HG03439 (cell line): ENCODE results near the gene RPS26.
"Not testable (repeated sequence)": the region's sequence is repeated elsewhere in the genome, so short reads cannot be mapped to it uniquely, and the experiment has no call there.

ENCODE experiments used
- ATAC-seq: cut with Tn5 transposase; IDR thresholded peaks from one replicate; pipeline ENCODE4 v1.9.1; 2021; ENCODE audit warnings: mild to moderate bottlenecking, moderate library complexity; ENCODE audit not compliant: unreplicated experiment

Gene RPS26

DNA sequence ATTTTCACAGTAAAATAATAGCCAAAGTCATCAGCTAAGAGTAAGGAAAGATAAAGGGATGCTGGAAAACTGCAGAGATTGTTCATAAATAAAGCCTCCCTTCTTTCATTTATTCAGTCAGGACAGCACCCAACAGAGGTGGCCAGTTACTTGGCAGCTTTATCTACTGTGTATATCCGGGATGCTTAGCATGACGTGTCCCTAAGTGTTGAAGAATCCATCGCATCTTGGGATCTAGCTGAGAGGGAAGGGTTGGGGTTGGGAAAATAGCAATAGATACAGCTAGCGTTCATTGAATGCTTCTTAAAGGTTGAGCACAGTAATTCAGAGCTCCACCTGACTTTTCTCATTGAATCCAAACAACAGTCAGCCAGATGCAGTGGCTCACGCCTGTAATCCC is 32.7 kb downstream of the RPS26 start:
- no peak for ATAC-seq

DNA sequence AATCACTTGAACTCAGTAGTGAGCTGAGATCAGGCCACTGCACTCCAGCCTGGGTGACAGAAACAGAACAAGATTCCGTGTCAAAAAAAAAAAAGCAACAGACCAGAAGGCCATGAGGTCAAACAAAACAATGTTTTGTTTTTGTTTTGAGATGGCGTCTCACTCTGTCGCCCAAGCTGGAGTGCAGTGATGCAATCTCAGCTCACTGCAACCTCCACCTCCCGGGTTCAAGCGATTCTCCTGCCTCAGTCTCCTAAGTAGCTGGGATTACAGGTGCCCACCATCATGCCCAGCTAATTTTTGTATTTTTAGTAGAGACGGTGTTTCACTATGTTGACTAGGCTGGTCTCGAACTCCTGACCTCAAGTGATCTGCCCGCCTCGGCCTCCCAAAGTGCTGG is 36.2 kb downstream of the RPS26 start:
- not testable (repeated sequence) for ATAC-seq

DNA sequence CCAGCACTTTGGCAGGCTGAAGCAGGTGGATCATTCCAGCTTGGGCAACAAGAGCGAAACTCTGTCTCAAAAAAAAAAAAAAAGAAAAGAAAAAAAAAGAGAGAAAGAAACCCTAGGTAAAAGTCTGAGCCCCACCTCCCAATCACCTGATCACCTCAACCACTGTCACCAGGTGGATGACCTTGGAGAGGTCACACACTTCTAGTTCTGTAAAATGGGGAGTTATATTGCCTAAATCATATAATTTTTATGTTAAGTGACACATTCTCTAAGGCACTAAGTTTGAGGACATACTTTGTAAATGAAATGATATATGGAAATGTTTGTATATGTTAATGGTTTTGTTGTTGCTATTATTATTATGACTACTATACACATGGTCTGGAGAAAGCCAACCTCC is 36.7 kb downstream of the RPS26 start:
- no peak for ATAC-seq

DNA sequence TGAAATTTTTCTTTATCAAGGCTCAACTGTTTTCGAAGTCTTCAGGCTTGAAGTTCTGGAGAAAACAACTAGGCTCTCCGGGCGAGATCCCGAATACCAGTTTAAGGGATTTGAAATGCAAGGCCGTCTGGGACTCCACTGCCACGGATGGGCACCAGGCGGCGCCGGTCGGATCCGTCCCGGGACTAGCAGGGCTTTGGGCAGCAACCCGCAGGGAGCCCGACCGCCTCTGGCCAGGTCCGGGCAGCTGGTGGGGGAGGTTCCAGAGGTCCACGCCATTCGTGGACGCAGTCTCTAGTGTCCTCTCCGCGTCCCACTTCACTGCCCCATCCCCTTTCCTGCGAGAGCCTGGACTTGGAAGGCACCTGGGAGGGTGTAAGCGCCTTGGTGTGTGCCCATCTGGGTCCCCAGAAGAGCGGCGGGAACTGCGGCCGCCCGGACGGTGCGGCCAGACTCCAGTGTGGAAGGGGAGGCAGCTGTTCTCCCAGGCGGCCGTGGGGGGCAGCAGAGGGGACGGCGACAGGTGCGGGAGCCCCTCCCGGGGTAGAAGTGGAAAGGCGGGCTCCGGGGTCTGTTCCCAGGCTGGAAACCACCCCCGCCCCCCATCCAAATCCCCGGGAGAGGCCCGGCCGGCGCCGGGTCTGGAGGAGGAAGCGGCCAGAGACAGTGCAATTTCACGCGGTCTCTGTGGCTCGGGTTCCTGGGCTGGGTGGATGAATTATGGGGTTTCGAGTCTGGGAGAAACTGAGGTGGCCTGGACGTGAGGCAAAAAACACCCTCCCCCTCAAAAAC is 37.4 kb downstream of the RPS26 start:
- peak; percentile 62 for ATAC-seq

DNA sequence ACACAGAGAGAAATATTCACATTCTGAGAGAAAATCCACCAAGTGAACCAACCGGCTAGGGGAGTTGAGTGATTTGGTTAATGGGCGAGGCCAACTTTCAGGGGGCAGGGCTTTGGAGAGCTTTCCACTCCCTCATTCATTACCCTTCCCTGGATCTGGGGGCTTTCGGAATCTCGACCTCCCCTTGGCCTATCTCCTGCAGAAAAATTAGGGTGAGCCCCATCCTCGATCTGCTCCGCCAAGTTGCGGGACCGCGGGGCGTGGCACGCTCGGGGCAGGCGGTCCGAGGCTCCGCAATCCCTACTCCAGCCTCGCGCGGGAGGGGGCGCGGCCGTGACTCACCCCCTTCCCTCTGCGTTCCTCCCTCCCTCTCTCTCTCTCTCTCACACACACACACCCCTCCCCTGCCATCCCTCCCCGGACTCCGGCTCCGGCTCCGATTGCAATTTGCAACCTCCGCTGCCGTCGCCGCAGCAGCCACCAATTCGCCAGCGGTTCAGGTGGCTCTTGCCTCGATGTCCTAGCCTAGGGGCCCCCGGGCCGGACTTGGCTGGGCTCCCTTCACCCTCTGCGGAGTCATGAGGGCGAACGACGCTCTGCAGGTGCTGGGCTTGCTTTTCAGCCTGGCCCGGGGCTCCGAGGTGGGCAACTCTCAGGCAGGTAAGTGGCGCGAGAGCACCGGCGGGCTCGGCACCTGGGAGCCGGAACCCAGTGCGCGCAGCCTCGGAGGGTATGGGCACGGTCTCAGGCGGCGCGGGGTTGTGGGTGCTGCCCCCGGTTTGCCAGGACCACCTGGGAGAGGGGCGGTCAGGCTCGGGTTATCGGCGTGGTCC is 38.2 kb downstream of the RPS26 start, which contains the start of gene ERBB3:
TSS of gene ERBB3 (plus strand) at position 443 of the 833 bp plus-strand sequence. CDS start at position 579, 136 bp downstream.
- peak; percentile 31 for ATAC-seq

DNA sequence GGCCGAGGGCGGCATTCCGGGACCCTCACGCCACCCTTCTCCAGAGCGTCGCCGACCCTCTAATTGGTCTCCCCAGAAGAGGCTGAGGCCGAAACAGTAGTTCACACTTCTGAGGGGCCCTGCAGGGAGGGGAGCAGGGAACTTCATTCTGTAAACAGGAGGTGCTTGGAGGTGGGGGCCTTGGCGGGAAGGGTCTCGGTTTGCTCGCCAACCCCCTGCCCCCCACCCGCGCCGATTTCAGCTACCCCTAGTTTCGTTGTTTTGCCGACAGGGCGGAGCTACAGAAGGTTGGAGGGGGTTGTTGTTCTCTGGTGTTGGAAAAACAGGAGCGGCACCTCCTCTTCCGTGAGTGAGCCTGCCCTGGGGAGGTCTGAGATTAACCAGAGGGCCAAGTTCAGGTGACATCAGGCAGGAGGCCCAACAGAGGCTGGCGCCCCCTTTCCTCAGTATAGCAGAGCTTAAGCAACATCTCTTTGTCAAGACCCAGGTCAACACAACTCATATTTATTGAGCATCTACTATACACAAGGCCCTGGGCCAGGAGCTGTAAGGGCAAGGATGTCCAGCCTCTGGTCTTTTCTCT is 38.9 kb downstream of the RPS26 start:
- no peak for ATAC-seq

DNA sequence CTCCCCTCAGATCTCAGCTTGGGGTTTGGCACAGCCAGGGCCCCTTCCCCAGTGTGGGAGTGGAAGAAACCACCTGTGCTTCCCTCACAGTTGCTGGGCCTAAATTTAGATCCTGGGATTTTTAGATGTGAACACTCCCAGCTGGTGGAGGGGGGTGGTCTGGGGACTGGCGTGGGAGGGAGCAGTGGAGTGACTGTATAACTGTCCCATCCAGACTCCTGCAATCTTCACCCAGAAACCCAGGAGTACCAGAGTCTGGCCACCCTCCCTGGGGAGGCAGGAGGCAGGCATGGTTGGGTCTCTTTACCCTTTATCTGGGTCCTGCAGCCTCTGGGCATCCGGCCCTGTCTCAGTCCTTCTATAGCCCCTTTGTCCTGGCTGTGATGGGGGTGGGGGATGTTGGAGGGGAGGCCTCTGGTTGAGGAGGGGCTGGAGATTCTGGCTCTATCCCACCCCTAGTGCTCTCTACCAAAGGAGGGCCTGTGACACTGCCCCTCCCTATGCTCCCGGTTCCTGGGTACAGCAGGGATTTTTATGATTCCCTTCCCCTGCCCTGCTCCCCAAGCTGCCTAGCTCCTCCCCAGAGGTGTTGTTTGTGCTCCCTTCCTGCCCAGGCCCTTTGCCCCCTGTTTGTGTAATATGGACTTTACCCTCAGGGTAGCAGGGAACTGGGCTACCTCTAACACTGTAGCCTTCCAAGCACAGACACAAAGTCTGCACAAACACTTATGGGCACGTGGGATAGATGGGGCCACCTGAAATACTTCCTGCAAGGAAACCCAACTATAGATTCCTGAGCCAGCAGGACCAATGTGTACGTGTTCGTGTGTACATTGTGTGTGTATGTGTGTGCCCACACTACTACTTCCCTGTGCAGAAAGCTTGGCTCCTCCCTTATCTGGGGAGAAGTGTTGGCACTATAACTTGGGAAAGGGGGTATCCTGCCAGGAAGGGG is 40.0 kb downstream of the RPS26 start:
- ATAC-seq = no peak

DNA sequence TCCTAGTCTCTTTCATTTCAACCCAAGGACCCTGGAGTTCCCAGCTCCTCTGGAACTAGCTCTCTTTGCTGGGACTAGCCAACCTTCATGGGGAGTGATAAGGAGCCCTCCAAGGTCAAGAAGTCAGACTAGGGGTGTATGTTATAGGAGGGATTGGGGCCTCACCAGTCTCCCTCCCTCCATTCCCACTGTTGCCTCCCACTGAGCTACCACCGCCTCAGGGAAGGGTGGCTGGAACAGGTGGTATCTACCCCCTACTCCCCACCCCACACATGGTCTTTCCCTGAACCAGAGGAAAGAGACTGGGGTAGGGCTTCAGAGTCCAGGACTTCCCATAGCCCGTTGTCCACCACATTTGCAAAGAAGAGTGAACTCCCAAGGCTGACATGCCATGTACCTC is 40.7 kb downstream of the RPS26 start:
- ATAC-seq = no peak

DNA sequence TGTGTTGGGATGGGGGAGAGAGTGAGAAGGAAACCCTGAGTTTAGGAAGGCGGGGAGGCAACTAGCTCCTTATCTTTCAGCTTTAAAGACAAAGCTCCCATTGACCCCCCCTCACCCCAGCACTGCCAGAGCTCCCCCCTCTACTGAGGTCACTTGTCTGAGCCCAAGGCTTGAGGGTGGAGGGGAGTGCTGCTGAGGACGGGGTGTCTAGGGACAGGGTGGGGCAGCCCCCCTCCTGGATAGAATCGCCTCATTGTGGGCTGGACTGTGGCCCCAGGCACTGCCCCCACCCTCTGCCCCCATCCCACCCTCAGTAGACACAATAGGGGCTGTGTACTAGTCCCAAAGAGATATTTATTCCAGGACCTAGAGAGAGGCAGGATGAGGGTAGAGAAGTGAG is 41.2 kb downstream of the RPS26 start:
- ATAC-seq = no peak

DNA sequence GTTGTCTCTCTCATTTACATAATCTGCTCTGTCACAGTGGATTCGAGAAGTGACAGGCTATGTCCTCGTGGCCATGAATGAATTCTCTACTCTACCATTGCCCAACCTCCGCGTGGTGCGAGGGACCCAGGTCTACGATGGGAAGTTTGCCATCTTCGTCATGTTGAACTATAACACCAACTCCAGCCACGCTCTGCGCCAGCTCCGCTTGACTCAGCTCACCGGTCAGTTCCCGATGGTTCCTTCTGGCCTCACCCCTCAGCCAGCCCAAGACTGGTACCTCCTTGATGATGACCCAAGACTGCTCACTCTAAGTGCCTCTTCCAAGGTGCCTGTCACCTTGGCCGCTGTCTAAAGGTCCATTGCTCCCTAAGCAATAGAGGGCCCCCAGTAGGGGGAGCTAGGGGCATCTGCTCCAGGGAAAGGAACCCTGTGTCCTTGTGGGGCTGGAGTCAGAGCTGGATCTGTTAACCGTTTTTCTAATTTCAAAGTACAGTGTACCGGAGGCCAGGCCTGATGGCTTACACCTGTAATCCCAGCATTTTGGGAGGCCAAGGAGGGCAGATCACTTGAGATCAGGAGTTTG is 43.3 kb downstream of the RPS26 start:
- no peak for ATAC-seq

DNA sequence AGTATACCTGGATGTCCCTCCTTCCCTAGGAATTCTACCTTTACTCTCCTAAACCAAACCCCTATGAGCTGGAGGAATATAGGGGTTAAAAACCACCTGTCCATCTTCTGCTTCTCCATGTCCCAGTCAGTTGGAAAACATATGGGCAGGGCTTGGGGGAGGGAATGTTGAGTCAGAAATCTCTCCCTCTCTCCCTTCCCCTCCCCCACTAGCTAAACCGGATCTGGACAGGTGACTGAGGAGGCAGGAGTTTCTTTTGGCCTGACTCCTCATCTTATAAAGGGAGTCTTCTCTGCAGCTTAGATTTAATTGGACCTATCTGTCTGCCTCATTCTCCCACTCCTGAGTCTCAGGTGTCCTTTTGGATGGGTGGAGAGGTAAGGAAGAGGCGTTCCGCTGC is 44.4 kb downstream of the RPS26 start:
- ATAC-seq = no peak

DNA sequence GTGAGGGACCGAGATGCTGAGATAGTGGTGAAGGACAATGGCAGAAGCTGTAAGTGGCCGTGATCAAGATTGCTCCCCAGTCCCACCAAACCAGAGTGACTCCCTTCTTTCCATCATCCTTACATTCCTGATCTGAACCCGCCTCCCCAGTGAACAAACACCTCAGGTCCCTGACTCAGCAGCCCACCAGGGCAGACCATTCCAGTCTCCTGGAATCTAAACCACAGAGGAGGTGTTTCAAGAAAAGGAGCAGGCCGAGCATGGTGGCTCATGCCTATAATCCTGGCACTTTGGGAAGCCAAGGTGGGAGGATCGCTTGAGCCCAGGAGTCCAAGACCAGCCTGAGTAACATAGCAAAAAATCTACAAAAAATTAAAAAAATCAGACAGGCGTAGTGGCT is 44.9 kb downstream of the RPS26 start:
- ATAC-seq = no peak

DNA sequence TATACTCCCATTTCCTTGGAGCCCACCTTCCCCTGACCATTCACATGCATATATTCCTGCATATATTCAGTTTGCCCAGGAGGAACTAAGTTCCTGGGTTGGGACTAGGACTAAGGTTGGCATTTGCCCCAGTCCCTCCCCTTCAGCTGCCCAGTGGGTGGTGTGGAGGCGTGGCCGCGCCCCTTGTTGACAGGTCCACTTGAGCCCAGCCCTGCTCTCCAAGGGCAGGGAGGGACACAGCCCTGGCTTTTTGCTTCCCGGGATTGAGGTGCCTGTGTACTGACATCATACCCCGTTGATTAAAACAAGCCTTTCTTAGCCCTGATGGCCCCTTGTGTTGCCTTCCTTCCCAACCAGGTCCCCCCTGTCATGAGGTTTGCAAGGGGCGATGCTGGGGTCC is 45.5 kb downstream of the RPS26 start:
- ATAC-seq = no peak
